GM19463 (cell line): ENCODE measurements around the gene NKAIN2.

Experiments used
- ATAC-seq: cut with Tn5 transposase; IDR thresholded peaks from one replicate; pipeline ENCODE4 v1.9.1; 2021; ENCODE audit warnings: mild to moderate bottlenecking, moderate library complexity; ENCODE audit not compliant: unreplicated experiment

NKAIN2 gene

DNA sequence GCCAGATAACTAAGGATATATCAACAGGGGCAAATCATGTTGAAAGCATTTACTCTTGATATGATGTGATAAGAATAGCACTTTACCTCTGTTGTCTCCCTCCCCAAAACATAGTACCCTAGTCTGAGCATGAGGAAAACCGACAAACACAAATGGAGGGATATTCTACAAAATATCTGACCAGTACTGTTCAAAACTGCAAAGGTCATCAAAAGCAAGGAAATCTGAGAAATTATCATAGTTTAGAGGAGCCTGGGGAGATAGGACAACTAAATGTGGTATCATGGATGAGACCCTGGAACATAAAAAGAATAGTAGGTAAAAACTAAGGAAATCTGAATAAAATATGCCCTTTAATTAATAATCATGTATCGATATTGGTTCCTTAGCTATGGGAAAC, 675.2 kb downstream of the NKAIN2 start:
- no peak for ATAC-seq

DNA sequence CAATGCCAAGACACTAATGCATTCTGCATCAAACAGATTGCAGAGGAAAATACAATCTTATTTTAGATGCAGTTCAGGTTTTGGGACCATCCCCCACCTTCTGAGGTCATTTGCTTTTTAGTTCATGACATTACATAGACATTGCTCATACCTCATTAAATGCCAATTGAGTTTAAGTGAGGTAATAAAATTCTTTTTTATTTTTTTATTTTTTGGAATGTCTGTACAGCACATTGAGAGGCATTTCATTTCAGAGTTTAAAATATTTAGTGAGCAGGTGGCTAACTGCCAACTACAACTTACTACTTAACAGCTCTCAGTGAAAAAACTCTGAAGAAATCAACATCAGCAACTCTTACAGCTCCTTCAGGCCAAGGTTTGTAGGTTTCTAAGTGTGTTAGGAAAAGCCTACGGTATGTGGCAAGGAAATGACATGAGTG, 676.3 kb downstream of the NKAIN2 start:
- no peak for ATAC-seq

DNA sequence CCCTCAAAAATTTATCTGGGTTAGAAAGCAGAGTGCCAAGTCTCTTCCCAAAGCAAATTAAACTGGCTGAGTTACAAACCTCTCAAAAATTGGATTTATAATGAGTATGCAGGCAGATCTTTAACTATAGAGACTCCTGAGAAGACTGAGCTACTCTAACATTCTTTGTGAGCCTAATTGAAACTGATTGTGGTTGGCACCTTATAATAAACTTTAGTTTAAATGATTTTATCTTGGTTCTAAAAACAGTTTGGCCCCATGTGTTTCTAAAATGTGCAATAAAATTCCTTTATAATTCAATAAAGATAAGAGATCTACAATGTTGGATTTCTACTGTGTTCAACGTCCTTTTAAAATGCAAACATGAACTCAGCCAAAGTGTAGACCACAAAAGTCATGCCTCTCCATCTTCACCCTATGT, 678.4 kb downstream of the NKAIN2 start:
- no peak for ATAC-seq

DNA sequence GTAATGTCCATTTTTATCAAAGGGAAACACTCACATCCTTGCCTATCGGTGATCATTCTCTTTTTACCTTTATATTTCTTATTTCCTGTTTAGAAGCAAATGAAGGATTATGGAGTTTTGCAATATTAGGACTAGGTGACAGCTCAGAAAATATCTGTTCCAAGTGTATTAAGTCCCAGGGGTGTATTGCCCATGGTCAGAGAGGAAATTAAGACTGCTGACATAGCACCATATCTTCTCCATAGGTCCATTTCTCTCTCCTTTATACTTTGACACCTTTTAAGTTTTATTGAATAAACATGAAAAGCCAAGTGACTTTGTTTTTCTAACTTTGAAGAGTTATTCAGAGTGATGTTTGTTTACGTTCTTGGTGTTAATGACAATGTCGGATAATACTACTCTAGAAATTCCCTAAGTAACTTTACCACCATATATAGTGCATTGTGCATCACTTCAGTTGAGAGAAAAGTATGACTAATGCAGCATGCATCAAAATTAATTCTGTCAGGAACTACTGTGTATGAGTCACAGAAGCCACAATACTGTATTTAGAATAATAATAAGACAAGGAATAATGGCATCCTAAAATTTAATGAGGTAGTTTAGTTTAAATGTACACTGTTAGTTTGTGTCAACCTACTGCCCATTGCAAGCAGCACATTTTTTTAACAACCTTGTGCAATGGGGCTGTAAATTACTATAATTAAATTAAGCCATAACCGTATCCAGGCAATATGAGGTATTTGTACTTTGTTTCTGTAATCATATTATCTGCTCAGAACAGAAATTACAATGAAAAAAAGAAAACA, 684.2 kb downstream of the NKAIN2 start:
- no peak for ATAC-seq

DNA sequence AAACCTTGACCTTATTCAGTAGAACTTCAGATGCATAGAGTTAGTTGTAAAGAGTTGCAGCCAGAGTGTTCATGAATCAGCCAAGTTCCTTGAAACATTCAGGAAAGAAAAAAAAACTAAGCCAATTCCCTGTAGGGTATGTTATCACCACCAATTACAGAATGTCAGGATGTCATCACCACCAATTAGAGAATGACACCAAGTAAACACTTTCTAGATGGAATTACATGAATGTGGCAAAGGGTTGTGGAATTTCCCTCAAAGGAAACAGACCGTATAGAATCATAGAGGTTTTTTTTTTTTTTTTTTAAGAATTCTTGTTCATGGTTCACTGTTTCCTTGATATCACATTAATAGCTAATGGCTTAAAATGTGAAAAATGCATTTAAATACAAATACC, 686.5 kb downstream of the NKAIN2 start:
- no peak for ATAC-seq

DNA sequence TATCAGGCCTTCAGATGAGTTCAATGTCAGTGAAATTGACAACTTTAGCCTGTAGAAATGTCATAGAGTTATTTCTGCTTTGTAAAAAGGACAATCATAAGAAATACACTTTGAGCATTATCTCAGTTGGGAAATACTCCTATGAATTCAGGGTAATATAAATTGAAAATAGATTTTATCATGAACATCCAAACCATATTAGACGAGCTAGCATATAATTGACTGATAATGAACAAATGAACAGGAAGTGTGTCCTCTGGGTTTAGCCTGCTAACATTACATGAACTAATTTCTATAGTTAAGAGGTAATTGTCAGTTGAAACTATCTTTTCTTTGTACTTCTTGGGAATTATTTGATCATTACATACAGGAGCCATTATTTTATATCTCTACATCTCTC, 689.6 kb downstream of the NKAIN2 start:
- ATAC-seq = no peak

DNA sequence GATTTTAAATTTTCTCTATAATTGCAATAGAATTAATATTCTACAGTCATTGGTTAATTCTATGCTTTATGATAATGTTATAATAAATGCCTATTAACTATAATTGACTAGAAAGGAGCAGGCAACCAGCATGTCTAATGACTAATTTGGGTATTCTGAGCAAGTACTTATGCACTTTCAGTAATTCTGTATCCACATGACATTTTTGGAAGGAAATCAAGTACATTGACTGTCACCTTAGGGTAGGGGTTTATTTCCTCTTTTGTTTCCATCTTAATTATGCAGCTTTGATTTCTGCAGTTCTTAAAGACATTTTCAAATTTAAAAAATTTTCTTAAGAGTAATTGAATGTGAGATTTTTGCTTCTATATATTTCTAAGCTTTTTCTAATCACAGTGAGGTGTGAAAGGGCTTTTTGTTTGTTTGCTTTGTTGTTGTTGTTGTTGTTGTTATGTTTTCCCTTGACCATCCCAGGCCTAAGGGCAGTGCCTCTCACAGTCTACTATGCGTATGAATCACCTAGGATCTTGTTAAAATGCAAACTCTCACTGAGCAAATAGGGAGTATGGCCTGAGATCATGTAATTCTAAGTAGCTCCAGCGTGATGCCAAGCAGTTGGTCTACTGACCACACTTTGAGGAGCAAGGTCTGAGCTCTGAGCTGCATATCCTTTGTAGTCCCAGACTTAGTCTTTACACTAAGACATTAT, 691.4 kb downstream of the NKAIN2 start:
- no peak for ATAC-seq

DNA sequence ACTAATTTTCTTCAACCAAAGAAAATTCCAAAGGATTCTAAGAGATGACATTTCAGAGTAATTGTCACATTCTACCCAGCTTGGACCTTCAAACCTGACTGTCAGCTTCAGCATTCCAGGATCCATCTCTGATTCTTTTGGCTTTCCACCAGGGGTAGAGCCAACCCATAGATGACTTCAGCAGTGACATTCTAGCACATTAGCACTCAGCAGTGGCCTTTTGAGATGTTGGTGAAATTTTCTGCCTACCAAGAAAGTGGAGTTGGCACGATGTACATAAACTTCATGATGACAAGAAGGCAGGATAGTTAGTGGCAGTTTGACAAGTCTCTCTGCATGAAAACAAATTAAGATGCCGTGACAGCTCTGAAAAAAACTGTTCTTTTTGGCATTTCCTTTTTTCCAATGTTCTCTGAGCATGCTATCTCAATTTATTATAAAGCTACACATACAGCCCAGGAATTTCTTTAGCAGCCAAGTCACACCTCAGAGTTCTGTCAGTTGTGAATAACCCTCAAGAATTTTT, 692.1 kb downstream of the NKAIN2 start:
- no peak for ATAC-seq

DNA sequence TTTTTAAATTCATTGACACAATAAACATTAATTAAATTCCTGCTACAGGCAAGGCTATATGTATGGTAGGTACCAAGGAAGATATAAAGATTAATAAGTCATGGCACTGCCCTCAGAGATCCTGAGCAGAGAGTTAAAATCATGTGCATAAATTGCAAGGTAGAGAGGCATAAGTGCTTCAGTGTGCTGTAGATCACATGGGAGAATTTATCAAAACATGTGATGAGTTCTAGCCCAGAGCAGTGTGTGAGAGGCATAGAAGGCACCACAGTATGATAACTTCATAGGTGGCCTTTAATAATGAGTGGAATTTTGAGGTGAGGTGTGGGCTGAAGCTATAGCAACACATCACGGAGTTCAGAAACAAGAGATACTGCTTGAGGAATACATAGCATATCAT, 692.7 kb downstream of the NKAIN2 start:
- ATAC-seq = no peak

DNA sequence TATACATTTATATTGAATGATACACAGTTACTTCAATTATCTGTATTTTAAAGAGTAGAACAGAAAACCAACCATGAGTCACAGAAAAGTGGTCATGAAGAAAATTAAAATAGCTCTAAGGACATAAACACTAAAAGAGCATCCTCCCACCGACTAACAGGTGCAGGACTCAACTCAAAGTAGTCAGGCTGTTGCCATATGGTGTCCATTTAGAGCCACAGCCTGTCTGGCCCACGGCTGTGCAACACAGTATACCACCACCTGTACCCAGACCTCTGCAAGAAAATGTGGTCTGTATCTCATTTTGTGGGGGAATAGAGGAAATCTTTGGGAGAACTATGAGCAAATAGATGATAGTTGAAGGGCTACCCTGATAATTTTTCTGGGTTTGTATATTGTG, 708.8 kb downstream of the NKAIN2 start:
- no peak for ATAC-seq

DNA sequence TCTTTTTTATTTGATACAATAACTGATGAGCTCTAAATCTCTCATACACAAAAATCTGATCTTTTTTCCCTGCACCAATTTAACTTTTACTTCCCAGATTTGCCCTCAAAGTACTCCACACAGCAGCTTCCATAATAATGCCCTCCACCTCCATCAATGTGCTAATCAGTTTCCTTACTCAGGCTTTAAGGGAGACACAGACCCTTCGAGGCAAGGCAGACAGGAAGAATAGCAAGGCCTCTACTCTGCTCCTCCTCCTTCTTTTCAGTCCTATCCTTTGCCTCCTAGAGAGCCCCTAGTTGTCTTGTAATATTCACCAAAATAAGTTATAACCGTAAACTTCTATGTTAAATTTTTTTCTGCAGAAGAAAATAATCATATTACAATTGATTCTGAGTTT, 713.7 kb downstream of the NKAIN2 start:
- ATAC-seq = no peak

DNA sequence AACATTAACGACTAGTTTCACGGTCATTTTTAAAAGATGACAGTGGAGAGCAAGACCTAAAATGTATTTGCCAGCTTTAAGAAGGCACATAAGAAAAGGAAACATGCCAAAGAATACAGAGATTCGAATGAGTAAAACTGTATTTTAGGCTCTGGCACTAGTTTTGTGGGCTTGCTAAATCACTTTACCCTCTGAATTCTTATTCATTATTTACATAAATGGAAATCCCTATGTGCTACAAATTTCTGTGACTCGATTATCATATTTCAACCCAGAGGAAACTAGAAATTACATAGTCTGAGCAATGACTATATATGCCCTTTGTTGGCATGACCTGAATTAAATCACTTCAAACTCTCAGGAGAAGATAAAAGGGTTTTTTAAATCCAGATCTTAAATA, 716.8 kb downstream of the NKAIN2 start:
- ATAC-seq = no peak

DNA sequence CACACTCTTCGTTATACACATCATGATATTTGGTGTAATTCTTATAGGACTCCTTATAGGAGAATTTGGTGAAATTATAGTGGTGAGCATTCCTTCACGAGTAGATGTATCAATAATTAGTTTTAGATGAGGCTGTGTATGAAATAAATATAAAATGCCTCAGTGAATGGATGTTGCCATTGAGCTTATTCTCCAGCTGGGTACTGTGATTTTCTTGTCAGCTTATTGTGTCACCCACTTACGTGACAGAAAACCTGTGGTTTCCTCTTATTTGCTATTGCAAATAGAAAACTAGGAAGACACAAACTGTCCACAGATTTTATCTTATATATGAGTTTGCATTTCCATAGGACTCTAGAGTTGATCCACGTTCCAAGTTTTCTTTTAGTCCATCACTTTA, 718.7 kb downstream of the NKAIN2 start:
- ATAC-seq = no peak

DNA sequence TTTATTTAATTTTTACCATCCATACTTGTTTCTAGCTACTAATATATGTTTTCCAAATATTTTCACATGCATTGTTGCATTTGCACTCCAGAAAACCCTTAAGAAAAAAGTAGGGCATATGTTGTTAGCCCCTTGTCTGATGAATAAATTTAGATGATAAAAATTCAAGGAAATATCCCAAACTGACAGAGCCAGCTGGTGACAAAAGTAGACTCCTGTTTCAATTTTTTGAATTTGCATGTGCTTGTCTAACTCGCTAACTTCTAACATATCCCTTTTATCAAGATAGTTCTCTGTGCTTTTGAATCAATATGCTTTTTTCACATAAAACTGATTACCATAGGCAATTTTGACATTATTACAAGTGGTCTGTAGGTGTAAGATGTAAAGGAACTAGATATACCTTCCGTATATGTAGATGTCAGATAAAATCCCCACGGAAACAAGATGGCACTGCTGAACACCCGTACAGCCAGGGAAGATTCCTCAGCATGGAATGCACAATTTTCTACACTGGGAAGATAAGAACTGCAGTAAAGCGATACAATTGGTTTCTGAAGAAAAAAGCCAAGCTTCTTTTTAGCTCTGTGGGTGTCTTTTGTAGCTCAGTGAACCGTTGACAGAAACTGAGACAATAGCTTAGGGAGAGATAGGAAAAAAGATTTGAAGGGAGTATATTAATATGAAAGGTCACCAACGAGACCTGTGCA, 721.0 kb downstream of the NKAIN2 start:
- no peak for ATAC-seq

DNA sequence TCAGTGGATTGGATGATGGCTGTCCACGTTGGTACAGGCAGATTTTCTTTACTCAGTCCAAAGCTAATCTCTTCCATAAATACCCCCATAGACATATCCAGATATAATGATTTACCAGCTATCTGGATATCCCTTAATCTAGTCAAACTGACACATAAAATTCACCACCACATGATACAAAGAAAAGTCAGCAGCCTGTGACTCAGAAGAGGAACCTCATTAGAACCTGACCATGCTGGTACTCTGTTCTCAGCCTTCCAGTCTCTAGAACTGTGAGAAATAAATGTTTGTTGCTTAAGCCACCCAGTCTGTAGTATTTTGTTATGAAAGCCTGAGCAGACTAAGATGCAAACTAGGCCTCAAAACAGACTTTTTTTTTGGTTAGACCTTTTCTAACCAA, 727.3 kb downstream of the NKAIN2 start:
- no peak for ATAC-seq

DNA sequence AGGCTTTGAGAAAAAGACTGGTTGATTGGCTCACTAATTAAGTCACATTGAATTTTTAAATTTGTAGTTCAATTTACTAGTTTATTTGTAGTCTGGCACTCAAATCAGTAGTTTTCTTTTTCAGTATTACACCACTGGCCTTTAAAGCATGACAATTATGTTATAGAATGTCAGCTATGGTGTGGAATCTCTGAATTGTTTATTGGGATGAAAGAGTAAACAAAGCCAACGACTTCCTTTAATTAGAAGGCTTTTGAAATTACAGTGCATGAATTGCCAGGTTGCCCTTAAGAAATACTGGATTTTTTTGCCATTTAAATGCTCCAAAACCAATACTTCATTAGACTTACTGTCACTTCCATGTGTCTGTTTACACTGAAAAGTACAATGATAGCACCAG, 731.6 kb downstream of the NKAIN2 start:
- ATAC-seq = no peak

DNA sequence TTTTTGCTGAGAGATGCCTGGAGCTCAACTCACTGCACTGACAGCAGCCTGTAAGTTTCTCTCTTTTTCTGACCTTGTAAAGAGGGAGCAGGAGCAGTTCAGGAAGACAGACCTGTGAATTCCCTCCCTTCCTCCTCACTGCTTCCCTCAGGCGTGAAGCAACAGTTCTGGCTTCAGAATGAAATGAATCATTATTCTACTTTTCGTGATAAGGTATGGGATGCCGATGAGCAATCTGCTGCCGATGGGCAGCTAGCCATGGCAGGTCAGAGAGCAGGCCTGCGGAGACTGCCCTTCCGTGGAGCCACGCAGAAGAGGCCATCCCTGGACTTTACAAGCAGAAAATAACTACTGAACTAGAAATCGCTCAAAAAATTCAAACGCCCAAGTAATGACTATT, 732.1 kb downstream of the NKAIN2 start:
- no peak for ATAC-seq

DNA sequence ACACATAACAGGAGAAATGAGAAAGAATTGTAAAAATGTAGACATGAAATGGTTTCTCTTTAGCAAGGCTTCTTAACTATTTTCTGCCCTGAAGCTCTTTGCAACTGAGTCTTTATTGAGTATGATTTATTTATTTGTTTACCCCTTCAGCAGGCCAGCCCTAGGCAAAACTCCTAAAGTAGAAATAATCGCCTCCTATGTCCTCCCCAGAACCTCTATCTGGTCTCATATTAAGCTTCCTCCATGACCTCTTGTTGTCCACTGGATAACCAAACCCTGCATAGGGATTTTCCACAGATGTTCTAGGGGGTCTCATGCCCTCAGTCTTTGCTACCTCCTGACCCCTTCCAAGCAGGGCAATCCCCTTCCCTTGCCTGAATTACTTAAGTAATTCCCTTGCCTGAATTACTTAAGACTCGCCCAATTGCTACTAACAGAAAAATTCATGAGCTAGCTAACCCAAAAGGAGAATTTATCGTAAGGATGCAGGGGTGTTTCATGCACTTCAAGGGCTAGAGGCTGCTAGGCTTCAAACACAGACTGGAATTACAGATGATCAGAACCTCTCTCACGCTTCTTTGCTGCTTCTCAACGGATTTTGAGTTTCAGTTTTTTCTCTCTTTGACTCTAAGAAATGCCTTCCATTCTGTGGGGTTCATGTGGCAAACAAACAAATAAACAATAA, 732.6 kb downstream of the NKAIN2 start:
- ATAC-seq = no peak

DNA sequence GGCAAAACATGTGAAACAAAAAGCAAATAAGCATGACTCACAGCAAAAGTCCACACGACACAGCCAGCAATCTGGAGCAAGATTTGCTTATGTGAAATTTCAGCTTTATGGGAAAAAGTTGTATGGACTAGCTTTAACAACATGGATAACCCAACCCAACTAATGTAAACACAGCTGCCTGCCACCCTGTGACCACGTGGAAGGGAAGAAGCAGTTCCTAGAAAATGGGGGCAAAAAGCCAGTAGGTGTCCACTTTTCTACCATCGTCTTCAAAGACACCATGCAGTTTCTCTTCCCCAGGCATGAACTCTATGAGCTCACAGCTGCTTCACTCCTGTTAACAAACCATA, 733.2 kb downstream of the NKAIN2 start:
- no peak for ATAC-seq

DNA sequence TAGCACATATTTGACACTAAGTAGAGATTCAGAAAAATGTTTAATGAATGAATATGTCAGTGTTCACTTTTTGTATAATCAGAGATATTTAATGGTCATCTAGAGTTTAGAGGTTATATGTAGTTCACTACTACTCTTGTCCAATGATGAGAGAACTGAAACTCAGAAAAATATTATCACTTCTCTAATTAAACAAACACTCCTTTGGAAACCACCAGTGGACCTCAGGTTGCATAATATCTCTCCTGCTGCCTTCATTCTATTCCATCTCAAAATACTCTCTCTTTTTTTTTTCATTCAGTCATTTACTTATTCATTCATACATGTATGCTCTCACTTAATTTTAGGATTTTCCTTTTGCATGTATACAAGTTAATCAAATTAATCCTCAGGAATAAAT, 735.4 kb downstream of the NKAIN2 start:
- no peak for ATAC-seq

DNA sequence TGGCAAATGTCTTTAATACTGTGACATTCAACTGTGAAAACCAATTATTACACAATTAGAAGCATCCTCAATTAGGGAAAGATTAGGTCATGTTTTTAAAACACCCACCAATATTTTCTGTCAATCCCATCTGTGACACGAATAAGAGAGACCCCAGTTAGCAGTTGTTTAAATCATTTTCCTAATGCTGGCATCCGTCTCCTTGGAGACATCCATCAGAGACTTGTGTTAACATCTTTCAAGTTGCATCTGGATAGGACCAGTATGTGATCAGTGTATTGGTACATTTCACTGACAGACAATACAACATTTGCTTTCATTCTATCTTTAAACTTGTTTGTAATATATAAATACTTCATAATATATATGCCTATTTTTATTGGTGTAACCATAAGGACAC, 737.9 kb downstream of the NKAIN2 start:
- ATAC-seq = no peak
